HepG2 (cell line): ENCODE measurements around the gene OARD1. TPM values are rescaled to one million over a fixed set of nuclear protein-coding genes. Genes with fewer than 3 reads are reported as not detected.
A peak's percentile ranks its signal among the peaks of the same experiment; 100 is the strongest.

Experiments used
- BCL3 ChIP-seq: sonication (generic); formaldehyde crosslinking; IDR thresholded peaks from 2 replicates; pipeline ENCODE4 v1.5.1; 2020; ENCODE audit warnings: mild to moderate bottlenecking, missing genetic modification reagents, moderate library complexity
- GFI1 ChIP-seq: sonication (generic); formaldehyde crosslinking; IDR thresholded peaks from 2 replicates; pipeline ENCODE4 v1.5.0; 2020; ENCODE audit warnings: missing genetic modification reagents, mild to moderate bottlenecking, borderline replicate concordance
- GZF1 ChIP-seq: sonication (generic); formaldehyde crosslinking; IDR thresholded peaks from 2 replicates; pipeline ENCODE4 v1.5.1; 2020; ENCODE audit warnings: mild to moderate bottlenecking, missing genetic modification reagents
- HNRNPH1 ChIP-seq: fragments of 200-400 bp; formaldehyde crosslinking; optimal IDR thresholded peaks from 2 replicates; pipeline ENCODE3; 2017; ENCODE audit warnings: mild to moderate bottlenecking, low read depth, low read length
- HNRNPLL ChIP-seq: fragments of 200-400 bp; formaldehyde crosslinking; IDR thresholded peaks from 2 replicates; pipeline ENCODE4 v1.6.1; 2017; ENCODE audit warnings: mild to moderate bottlenecking, low read depth, low read length; ENCODE audit not compliant: poor library complexity, severe bottlenecking
- MBD4 ChIP-seq: IDR thresholded peaks from 2 replicates; pipeline ENCODE4 v1.6.1; 2012; ENCODE audit warnings: low read length, inconsistent platforms, borderline replicate concordance
- RARG ChIP-seq: sonication (generic); formaldehyde crosslinking; IDR thresholded peaks from 2 replicates; pipeline ENCODE4 v1.4.0; 2020; ENCODE audit warnings: low read depth, mild to moderate bottlenecking, missing genetic modification reagents
- RBFOX2 ChIP-seq: fragments of 200-400 bp; formaldehyde crosslinking; IDR thresholded peaks from 2 replicates; pipeline ENCODE4 v1.6.1; 2017; ENCODE audit warnings: low read depth, mild to moderate bottlenecking, low read length
- ZBTB1 ChIP-seq: sonication (generic); formaldehyde crosslinking; IDR thresholded peaks from 2 replicates; pipeline ENCODE4 v1.4.0; 2020; ENCODE audit warnings: missing genetic modification reagents, borderline replicate concordance
- ZNF138 ChIP-seq: sonication (generic); formaldehyde crosslinking; IDR thresholded peaks from 2 replicates; pipeline ENCODE4 v1.5.0; 2020; ENCODE audit warnings: mild to moderate bottlenecking, low read depth, missing genetic modification reagents
- ZNF225 ChIP-seq: sonication (generic); formaldehyde crosslinking; IDR thresholded peaks from 2 replicates; pipeline ENCODE4 v1.4.0; 2020; ENCODE audit warnings: mild to moderate bottlenecking, missing genetic modification reagents
- ZNF251 ChIP-seq: sonication (generic); formaldehyde crosslinking; IDR thresholded peaks from 2 replicates; pipeline ENCODE4 v1.9.0; 2021; ENCODE audit warnings: mild to moderate bottlenecking, missing genetic modification reagents
- ZNF260 ChIP-seq: sonication (generic); formaldehyde crosslinking; IDR thresholded peaks from 2 replicates; pipeline ENCODE4 v1.4.0; 2020; ENCODE audit warnings: missing genetic modification reagents, low read depth, mild to moderate bottlenecking, borderline replicate concordance
- ZNF329 ChIP-seq: sonication (generic); formaldehyde crosslinking; IDR thresholded peaks from 2 replicates; pipeline ENCODE4 v1.9.0; 2021; ENCODE audit warnings: low read depth, mild to moderate bottlenecking, missing genetic modification reagents
- ZNF564 ChIP-seq: sonication (generic); formaldehyde crosslinking; IDR thresholded peaks from 2 replicates; pipeline ENCODE4 v1.8.1; 2023; ENCODE audit warnings: mild to moderate bottlenecking, missing genetic modification reagents
- ZNF652 ChIP-seq: IDR thresholded peaks from 2 replicates; pipeline ENCODE4 v1.6.1; 2016; ENCODE audit warnings: low read depth, borderline replicate concordance
- ZNF704 ChIP-seq: sonication (generic); formaldehyde crosslinking; IDR thresholded peaks from 2 replicates; pipeline ENCODE4 v1.8.1; 2023; ENCODE audit warnings: mild to moderate bottlenecking, inconsistent platforms, moderate library complexity, missing genetic modification reagents, borderline replicate concordance
- polyA plus RNA-seq, 8 experiments: library from polyadenylated mRNA; depleted of rRNA in 3 of 8; stranded (reverse) in 7 of 8; unstranded in 1 of 8; fragments of >200 nt; fragmentation: Illumina TruSeq in 4 of 8; extraction: Trizol in 4 of 8; gene quantifications; 2 replicates each; pipeline versions ENCODE4 v1.2.1 to v1.2.3, GENCODE V29; 2011 to 2016; ENCODE audit warnings: low read depth in 4 of 8, missing spikeins in 1 of 8, mixed read lengths in 1 of 8; ENCODE audit not compliant: insufficient read depth in 1 of 8
- total RNA-seq, 5 experiments: library from RNA; depleted of rRNA; stranded (reverse); fragments of >200 nt; fragmentation: Illumina TruSeq; extraction: Trizol; gene quantifications; 2 replicates each; pipeline ENCODE4 v1.2.3, GENCODE V29; 2016; ENCODE audit warnings: low read depth in 1 of 5
- TF ChIP-seq, protein P1 (sequence below): sonication (generic); formaldehyde crosslinking; IDR thresholded peaks from 2 replicates; pipeline ENCODE4 v1.4.0; 2020; ENCODE audit warnings: missing genetic modification reagents
- TF ChIP-seq, protein P2 (sequence below): sonication (generic); formaldehyde crosslinking; IDR thresholded peaks from 2 replicates; pipeline ENCODE4 v1.5.1; 2020; ENCODE audit warnings: missing genetic modification reagents, mild to moderate bottlenecking, borderline replicate concordance
- TF ChIP-seq, protein P3 (sequence below): sonication (generic); formaldehyde crosslinking; IDR thresholded peaks from 2 replicates; pipeline ENCODE4 v1.4.0; 2020; ENCODE audit warnings: missing genetic modification reagents
- TF ChIP-seq, protein P4 (sequence below): sonication (generic); formaldehyde crosslinking; IDR thresholded peaks from 2 replicates; pipeline ENCODE4 v1.8.0; 2022; ENCODE audit warnings: mild to moderate bottlenecking, missing genetic modification reagents, moderate library complexity

The OARD1 gene
- total and polyA plus RNA-seq, 2 of the 13 experiments (the other 11 are each of a cell fraction or from before 2014, with no cell fraction given), result 18.4 to 49.0 TPM

DNA sequence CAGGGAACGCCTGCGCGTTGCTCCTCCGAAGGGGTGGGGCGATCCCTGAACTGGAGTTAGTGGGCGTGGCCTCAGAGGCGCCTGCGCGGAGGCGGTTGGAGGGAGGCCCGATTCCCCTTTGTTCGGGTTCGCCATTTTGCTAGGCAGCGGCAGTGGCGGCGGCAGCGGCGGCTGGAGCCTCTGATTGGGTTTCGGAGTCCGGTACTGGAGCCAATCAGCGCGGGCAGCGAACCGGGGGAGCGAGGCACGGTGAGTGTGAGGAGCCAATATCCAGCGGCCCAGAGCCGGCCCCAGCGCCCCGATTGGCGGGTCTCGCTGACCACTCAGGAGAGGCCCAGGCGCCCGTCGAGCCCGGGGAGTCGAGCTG lies 663 bp upstream of the OARD1 start, which contains the start of gene NFYA (continued):
- TF ChIP-seq, protein P1, sequence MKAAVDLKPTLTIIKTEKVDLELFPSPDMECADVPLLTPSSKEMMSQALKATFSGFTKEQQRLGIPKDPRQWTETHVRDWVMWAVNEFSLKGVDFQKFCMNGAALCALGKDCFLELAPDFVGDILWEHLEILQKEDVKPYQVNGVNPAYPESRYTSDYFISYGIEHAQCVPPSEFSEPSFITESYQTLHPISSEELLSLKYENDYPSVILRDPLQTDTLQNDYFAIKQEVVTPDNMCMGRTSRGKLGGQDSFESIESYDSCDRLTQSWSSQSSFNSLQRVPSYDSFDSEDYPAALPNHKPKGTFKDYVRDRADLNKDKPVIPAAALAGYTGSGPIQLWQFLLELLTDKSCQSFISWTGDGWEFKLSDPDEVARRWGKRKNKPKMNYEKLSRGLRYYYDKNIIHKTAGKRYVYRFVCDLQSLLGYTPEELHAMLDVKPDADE (CRISPR knock-in tag), result no peak
- TF ChIP-seq HNRNPLL (peak; percentile 73), ZNF260 (CRISPR knock-in tag) (no peak), GFI1 (CRISPR knock-in tag) (no peak), ZNF704 (CRISPR knock-in tag) (no peak), RBFOX2 (no peak), ZNF138 (CRISPR knock-in tag) (no peak), HNRNPH1 (no peak), ZNF225 (CRISPR knock-in tag) (no peak), ZNF652 (no peak), BCL3 (CRISPR knock-in tag) (no peak), RARG (no peak), ZNF251 (CRISPR knock-in tag) (no peak), MBD4 (no peak), ZBTB1 (CRISPR knock-in tag) (no peak), ZNF564 (CRISPR knock-in tag) (no peak), ZNF329 (CRISPR knock-in tag) (no peak), GZF1 (no peak)
- TF ChIP-seq, protein P2, sequence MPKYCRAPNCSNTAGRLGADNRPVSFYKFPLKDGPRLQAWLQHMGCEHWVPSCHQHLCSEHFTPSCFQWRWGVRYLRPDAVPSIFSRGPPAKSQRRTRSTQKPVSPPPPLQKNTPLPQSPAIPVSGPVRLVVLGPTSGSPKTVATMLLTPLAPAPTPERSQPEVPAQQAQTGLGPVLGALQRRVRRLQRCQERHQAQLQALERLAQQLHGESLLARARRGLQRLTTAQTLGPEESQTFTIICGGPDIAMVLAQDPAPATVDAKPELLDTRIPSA (CRISPR knock-in tag), result no peak
- TF ChIP-seq, protein P3, sequence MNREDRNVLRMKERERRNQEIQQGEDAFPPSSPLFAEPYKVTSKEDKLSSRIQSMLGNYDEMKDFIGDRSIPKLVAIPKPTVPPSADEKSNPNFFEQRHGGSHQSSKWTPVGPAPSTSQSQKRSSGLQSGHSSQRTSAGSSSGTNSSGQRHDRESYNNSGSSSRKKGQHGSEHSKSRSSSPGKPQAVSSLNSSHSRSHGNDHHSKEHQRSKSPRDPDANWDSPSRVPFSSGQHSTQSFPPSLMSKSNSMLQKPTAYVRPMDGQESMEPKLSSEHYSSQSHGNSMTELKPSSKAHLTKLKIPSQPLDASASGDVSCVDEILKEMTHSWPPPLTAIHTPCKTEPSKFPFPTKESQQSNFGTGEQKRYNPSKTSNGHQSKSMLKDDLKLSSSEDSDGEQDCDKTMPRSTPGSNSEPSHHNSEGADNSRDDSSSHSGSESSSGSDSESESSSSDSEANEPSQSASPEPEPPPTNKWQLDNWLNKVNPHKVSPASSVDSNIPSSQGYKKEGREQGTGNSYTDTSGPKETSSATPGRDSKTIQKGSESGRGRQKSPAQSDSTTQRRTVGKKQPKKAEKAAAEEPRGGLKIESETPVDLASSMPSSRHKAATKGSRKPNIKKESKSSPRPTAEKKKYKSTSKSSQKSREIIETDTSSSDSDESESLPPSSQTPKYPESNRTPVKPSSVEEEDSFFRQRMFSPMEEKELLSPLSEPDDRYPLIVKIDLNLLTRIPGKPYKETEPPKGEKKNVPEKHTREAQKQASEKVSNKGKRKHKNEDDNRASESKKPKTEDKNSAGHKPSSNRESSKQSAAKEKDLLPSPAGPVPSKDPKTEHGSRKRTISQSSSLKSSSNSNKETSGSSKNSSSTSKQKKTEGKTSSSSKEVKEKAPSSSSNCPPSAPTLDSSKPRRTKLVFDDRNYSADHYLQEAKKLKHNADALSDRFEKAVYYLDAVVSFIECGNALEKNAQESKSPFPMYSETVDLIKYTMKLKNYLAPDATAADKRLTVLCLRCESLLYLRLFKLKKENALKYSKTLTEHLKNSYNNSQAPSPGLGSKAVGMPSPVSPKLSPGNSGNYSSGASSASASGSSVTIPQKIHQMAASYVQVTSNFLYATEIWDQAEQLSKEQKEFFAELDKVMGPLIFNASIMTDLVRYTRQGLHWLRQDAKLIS, result no peak
- TF ChIP-seq, protein P4, sequence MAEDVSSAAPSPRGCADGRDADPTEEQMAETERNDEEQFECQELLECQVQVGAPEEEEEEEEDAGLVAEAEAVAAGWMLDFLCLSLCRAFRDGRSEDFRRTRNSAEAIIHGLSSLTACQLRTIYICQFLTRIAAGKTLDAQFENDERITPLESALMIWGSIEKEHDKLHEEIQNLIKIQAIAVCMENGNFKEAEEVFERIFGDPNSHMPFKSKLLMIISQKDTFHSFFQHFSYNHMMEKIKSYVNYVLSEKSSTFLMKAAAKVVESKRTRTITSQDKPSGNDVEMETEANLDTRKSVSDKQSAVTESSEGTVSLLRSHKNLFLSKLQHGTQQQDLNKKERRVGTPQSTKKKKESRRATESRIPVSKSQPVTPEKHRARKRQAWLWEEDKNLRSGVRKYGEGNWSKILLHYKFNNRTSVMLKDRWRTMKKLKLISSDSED (CRISPR knock-in tag), result no peak
